Stimulated activated CD4-positive, alpha-beta T cell treated with anti-CD3 and anti-CD28 coated beads, Interleukin-1b, Interleukin-23, amount 100 ng/mL, for 24 hours (primary cell): ENCODE measurements around the gene ODF2L.
"Not testable (repeated sequence)": the region's sequence is repeated elsewhere in the genome, so short reads cannot be mapped to it uniquely, and the experiment has no call there.

Experiments
- DNase-seq, 4 experiments: peaks; one replicate each; pipeline ENCODE4 v3.0.0-alpha.2; 2020; ENCODE audit warnings: low read depth in 4 of 4, low spot score in 1 of 4

Gene ODF2L

GRCh38 chr1:86388777-86389176 is 7.3 kb downstream of the ODF2L start:
- no peak for DNase-seq

- no peak for DNase-seq
These were observed 8.1 kb downstream of the ODF2L start for GRCh38 chr1:86387916-86388627.

DNA sequence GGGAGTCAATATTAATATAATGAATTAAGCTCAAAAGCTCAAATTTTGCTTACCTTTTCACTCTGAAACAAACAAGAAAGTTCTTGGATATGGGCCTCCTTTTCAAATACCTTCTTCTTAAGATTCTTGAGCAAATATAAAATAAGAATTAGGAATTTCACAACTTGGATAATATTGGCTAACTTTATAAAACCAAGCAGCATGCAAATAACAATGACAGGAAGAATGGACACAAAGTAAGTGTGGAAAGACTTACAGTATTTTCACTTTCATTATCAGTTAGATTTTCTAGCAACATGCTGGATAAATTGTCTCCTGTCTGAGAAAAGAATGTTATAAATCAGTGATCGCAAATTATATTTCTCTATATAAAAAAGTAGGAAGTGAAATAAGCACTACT is 13.2 kb downstream of the ODF2L start:
- DNase-seq = no peak

DNA sequence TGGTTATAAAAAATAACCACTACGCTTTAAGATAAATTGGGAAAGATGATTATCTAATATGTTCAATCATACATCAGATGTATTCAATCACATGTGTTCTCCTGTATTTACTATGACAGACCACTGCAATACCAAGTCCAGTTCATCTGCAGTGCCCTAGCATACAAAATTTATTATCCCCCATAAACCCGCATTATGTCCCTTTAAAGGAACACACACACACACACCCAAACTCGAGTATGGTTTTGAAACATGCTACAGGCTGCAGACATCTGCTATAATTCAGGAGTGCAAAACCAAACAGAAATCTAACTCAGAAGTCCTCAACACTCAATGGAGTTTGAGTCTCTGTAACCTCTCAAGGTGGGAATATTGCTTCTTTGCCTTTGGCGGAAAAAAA is 14.9 kb downstream of the ODF2L start:
- no peak for DNase-seq

DNA sequence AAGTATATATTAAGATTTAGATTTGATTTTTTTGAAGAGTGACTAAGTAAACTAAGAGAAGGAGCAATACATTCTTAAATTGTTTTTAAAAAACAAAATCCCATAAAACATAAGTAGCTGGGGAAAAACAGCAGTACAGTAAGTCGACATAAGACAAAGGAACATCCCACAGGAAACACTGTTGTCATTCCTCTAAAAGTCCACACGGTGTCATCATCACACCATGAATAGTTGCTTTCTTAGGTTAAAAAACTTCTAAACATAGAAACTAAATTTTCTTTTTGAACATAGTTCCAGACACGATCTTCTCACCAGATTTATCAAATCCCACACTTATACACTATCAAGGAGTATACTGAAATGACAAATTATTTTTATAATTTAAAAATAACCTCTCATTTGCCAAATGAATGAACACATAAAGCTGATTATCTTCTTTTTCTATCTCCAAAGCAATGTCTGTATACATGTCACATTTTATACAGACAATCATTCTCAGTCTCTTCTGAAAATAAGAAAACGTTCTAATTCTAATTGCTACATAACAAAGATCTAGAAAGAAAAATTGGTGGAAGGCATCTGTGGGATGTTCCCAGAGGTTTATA is 15.8 kb downstream of the ODF2L start:
- DNase-seq = no peak

DNA sequence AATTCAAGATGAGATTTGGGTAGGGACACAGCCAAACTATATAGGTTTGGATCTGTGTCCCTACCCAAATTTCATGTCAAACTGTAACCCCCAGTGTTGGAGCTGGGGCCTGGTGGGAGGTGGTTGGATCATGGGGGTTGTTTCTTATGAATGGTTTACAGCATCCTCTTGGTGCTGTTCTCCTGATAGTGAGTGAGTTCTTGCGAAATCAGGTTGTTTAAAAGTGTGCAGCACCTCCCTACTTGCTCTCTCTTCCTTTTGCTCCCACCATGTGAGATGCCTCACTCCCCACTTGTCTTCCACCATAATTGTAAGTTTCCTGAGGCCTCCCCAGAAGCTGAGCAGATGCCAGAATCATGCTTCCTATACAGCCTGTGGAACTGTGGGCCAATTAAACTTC is 17.3 kb downstream of the ODF2L start:
- DNase-seq = no peak

GRCh38 chr1:86377341-86377740 is 18.8 kb downstream of the ODF2L start:
- DNase-seq = no peak

DNA sequence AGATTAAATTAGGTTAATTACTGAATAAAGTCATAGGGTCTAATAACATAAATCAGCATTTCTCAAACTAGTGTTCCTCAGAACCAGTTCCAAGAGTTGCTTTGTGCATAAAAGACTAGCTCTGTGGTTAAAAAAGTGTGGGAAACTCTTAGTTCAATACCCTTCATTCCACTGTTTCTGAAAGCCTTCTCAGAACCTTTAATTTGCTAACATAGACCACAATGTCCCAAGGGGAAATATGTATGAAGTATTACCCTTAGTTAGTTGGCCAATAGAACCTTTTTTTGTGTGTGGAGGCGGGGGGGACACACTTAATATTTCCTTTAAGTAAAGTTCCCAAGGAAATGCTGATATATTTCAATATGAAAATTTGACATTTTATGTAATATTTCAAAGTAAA is 20.4 kb downstream of the ODF2L start:
- DNase-seq = no peak

GRCh38 chr1:86370601-86371022 is 25.5 kb downstream of the ODF2L start:
- DNase-seq = no peak

- no peak for DNase-seq
These were observed 30.2 kb downstream of the ODF2L start for GRCh38 chr1:86365896-86366295.

- no peak for DNase-seq
These were observed 33.3 kb downstream of the ODF2L start for GRCh38 chr1:86362807-86363206.

DNA sequence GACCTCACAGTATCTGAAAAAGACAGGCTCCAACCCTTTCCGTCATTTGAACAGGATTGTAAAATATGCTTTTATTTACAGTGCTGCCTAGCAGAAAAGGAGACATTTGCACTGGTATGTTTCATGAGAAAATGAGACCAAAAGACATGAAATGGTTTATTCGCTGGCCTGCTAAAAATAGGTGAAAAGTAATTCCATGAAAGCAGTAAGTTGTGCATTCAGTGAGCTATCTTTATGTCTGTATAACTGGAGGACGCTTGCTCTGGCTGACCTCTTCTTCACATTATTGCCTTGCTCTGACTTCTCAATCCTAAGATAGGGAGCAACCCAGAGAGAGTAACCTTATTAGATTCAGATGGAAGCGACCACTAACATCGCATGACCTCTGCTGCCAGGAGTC is 38.3 kb downstream of the ODF2L start:
- DNase-seq = no peak

- DNase-seq = no peak
These were observed 39.9 kb downstream of the ODF2L start for GRCh38 chr1:86356247-86356646.

GRCh38 chr1:86352086-86352485 is 44.0 kb downstream of the ODF2L start:
- DNase-seq = no peak

- not testable (repeated sequence) for DNase-seq
These were observed 45.9 kb downstream of the ODF2L start for GRCh38 chr1:86350230-86350629.

DNA sequence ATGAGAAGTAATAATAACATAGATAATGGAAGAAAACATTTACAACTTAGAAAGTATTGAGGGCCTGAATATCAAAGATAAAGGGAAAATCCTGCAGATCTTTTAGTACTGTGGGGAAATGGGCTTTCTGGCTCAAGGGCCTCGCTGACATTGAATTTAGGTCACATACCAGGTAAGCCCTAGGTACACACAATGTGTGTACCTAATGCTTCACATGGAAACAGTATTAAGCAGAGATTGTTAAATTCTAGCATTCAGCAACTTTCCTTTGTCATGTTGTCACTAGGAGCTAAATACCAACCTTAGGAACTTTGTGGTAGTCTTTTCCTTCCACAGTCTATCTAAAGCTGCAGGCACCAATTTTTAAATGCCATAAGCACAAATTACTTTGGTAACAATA is 49.7 kb downstream of the ODF2L start:
- DNase-seq = no peak

GRCh38 chr1:86345042-86345441 is 51.1 kb downstream of the ODF2L start:
- no peak for DNase-seq

GRCh38 chr1:86339906-86340305 is 56.2 kb downstream of the ODF2L start:
- DNase-seq = no peak

- DNase-seq = no peak
These were observed 56.9 kb downstream of the ODF2L start for GRCh38 chr1:86339014-86339812.

GRCh38 chr1:86335916-86336315 is 60.2 kb downstream of the ODF2L start:
- DNase-seq = no peak

- DNase-seq = no peak
These were observed 70.9 kb downstream of the ODF2L start for GRCh38 chr1:86325264-86325663.

DNA sequence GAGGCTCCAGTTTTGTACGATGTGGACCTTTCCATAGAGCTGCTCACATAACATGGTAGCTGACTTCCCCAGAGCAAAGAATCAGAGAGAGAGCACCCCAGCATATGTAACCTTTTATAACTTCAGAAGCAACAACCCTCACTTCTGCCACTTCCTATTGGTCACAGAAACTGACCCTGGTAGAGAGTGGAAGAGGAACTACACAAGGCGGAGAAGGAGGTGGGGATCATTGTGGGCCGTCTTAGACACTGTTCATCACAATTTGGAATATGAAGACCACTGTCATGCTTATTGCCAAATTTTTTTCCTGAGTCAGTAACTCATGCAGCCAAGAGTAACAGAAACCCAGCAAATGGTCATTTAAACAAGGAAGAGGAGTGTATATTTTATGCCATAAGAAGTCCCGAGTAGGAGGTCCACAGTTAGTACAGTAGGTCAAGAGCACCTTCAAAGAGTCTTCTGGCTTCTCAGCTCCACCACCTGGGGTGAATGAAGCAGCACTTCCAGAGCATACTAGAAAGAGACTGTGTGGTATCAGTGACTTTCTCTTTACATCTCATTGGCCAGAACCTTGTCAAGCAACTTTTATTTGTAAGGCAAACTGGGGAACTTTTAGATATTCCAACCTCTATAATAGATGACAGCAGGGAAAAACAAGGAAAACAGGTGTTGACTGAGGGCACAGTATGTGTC is 71.8 kb downstream of the ODF2L start:
- DNase-seq = no peak
